WTC11 (cell line): Measurements from ENCODE around the gene GABRB2. TPM values are rescaled to one million over a fixed set of nuclear protein-coding genes. Genes with fewer than 3 reads are reported as not detected.

Experiments
- ATAC-seq: fragments of 200-7000 bp; cut with Tn5 transposase; 2 replicates; pipeline ENCODE4 v1.10.0; 2021; ENCODE audit warnings: mild to moderate bottlenecking, moderate library complexity
- CTCF ChIA-PET: fragments of 300-600 bp; sonication (Branson Sonifier 250); formaldehyde crosslinking; loops from one replicate; lab custom pipeline; 2021; ENCODE audit warnings: antibody characterized with exemption; lab: Charles Lee
- POLR2A ChIA-PET: fragments of 350-600 bp; sonication (Branson Sonifier 250); formaldehyde crosslinking; loops from one replicate; lab custom pipeline; 2021; ENCODE audit warnings: antibody characterized with exemption; lab: Charles Lee
- DNase-seq: peaks from one replicate; pipeline ENCODE4 v3.0.0; 2021; ENCODE audit warnings: low spot score
- H3K27ac Mint-ChIP-seq: 2 replicates; pipeline ENCODE4 v1.8.0; 2021; ENCODE audit warnings: mixed read lengths
- H3K27me3 Mint-ChIP-seq: 2 replicates; pipeline ENCODE4 v1.8.0; 2021; ENCODE audit warnings: low read depth, mild to moderate bottlenecking, moderate library complexity, mixed read lengths
- H3K36me3 Mint-ChIP-seq: 2 replicates; pipeline ENCODE4 v1.8.0; 2021; ENCODE audit warnings: mixed read lengths
- H3K4me1 Mint-ChIP-seq: 2 replicates; pipeline ENCODE4 v1.8.0; 2022; ENCODE audit warnings: mixed read lengths
- H3K4me3 Mint-ChIP-seq: 2 replicates; pipeline ENCODE4 v1.8.0; 2021; ENCODE audit warnings: mild to moderate bottlenecking, moderate library complexity, mixed read lengths
- H3K9me3 Mint-ChIP-seq: 2 replicates; pipeline ENCODE4 v1.8.0; 2021; ENCODE audit warnings: mixed read lengths
- AFF4 ChIP-seq: sonication (generic); formaldehyde crosslinking; IDR thresholded peaks from 2 replicates; pipeline ENCODE4 v1.8.1; 2023; ENCODE audit warnings: mild to moderate bottlenecking, missing genetic modification reagents, borderline replicate concordance
- CREB1 ChIP-seq: sonication (generic); formaldehyde crosslinking; IDR thresholded peaks from 2 replicates; pipeline ENCODE4 v1.8.0; 2023; ENCODE audit warnings: mild to moderate bottlenecking, missing genetic modification reagents
- E2F5 ChIP-seq: sonication (generic); formaldehyde crosslinking; IDR thresholded peaks from 2 replicates; pipeline ENCODE4 v1.8.1; 2022; ENCODE audit warnings: mild to moderate bottlenecking, moderate library complexity, missing genetic modification reagents
- GRHL2 ChIP-seq: fragments of 250-450 bp; sonication (Bioruptor Pico); IDR thresholded peaks from 2 replicates; pipeline ENCODE4 v1.8.0; 2022; ENCODE audit warnings: mild to moderate bottlenecking, moderate library complexity; ENCODE audit not compliant: insufficient replicate concordance, severe bottlenecking
- GTF2I ChIP-seq: fragments of 250-450 bp; sonication (Bioruptor Pico); conservative IDR thresholded peaks from 2 replicates; pipeline ENCODE4 v1.4.0; 2021; ENCODE audit warnings: mild to moderate bottlenecking
- JAZF1 ChIP-seq: fragments of 250-450 bp; sonication (Bioruptor Pico); IDR thresholded peaks from 2 replicates; pipeline ENCODE4 v1.9.0; 2021; ENCODE audit warnings: moderate library complexity, mild to moderate bottlenecking, inconsistent platforms
- JUN ChIP-seq: sonication (generic); formaldehyde crosslinking; IDR thresholded peaks from 2 replicates; pipeline ENCODE4 v1.8.0; 2023; ENCODE audit warnings: mild to moderate bottlenecking, missing genetic modification reagents
- MXD4 ChIP-seq: fragments of 250-450 bp; sonication (Bioruptor Pico); IDR thresholded peaks from 2 replicates; pipeline ENCODE4 v1.8.0; 2021; ENCODE audit warnings: mild to moderate bottlenecking, moderate library complexity, borderline replicate concordance
- MYBL2 ChIP-seq: sonication (generic); formaldehyde crosslinking; IDR thresholded peaks from 2 replicates; pipeline ENCODE4 v1.8.1; 2023; ENCODE audit warnings: mild to moderate bottlenecking, moderate library complexity, missing genetic modification reagents
- SMAD4 ChIP-seq: sonication (generic); formaldehyde crosslinking; IDR thresholded peaks from 2 replicates; pipeline ENCODE4 v1.8.0; 2022; ENCODE audit warnings: mild to moderate bottlenecking, missing genetic modification reagents
- SP1 ChIP-seq: sonication (generic); formaldehyde crosslinking; conservative IDR thresholded peaks from 2 replicates; pipeline ENCODE4 v1.8.1; 2022; ENCODE audit warnings: missing genetic modification reagents
- STAT6 ChIP-seq: sonication (generic); formaldehyde crosslinking; conservative IDR thresholded peaks from 2 replicates; pipeline ENCODE4 v1.8.1; 2023; ENCODE audit warnings: mild to moderate bottlenecking, low read depth, missing genetic modification reagents, moderate library complexity
- TCF7 ChIP-seq: sonication (generic); formaldehyde crosslinking; IDR thresholded peaks from 2 replicates; pipeline ENCODE4 v1.8.0; 2022; ENCODE audit warnings: mild to moderate bottlenecking, low read depth, missing genetic modification reagents, moderate library complexity
- TEAD4 ChIP-seq: sonication (generic); formaldehyde crosslinking; IDR thresholded peaks from 2 replicates; pipeline ENCODE4 v1.8.0; 2022; ENCODE audit warnings: mild to moderate bottlenecking, missing genetic modification reagents
- ZNF138 ChIP-seq: sonication (generic); formaldehyde crosslinking; conservative IDR thresholded peaks from 2 replicates; pipeline ENCODE4 v1.8.1; 2022; ENCODE audit warnings: mild to moderate bottlenecking, moderate library complexity, missing genetic modification reagents
- ZNF317 ChIP-seq: sonication (generic); formaldehyde crosslinking; IDR thresholded peaks from 2 replicates; pipeline ENCODE4 v1.8.1; 2023; ENCODE audit warnings: low read depth, mild to moderate bottlenecking, moderate library complexity, missing genetic modification reagents, borderline replicate concordance
- ZNF671 ChIP-seq: fragments of 250-450 bp; sonication (Bioruptor Pico); IDR thresholded peaks from 2 replicates; pipeline ENCODE4 v1.8.0; 2021; ENCODE audit warnings: mild to moderate bottlenecking
- total RNA-seq: library from RNA; stranded (reverse); gene quantifications from 3 replicates; pipeline ENCODE4 v1.2.3, GENCODE V29; 2021

Gene GABRB2
- total RNA-seq, 1 experiment from 2014 or later: 0.79 TPM

- Mint-ChIP-seq H3K27me3 (no peaks in the 10 kb centered on the region), H3K9me3 (no peaks in the 10 kb centered on the region), H3K36me3 (no peaks in the 10 kb centered on the region), H3K4me3 (no peak overlapping the region), H3K27ac (no peak overlapping the region), H3K4me1 (no peaks in the 10 kb centered on the region)
- POLR2A ChIA-PET: no interaction called here
- CTCF ChIA-PET: no interaction called here
- DNase-seq (no peak), ATAC-seq (no peak)
- no peak for TF ChIP-seq SP1 (CRISPR knock-in tag)
- TF ChIP-seq ZNF138 (CRISPR knock-in tag): no peak
- TF ChIP-seq ZNF671: no peak
Observed at GRCh38 chr5:161481922-161482321, 64.6 kb downstream of the GABRB2 start.

GRCh38 chr5:161471211-161471950 is 75.1 kb downstream of the GABRB2 start:
- H3K27me3 Mint-ChIP-seq: no peaks in the 10 kb centered on the region
- no peak for ATAC-seq
- no peak overlapping the region for H3K4me3 Mint-ChIP-seq
- H3K9me3 Mint-ChIP-seq: peaks cover 13% of the 10 kb centered on the region
- POLR2A ChIA-PET: no interaction called here
- TF ChIP-seq TCF7 (no peak), JUN (CRISPR knock-in tag) (no peak), SMAD4 (no peak), MYBL2 (CRISPR knock-in tag) (no peak), AFF4 (CRISPR knock-in tag) (no peak), GTF2I (CRISPR knock-in tag) (no peak), TEAD4 (no peak), ZNF317 (no peak)
- TF ChIP-seq, all 79 proteins: peak for 0
- Mint-ChIP-seq H3K36me3 (no peaks in the 10 kb centered on the region), H3K4me1 (no peaks in the 10 kb centered on the region), H3K27ac (no peak overlapping the region)
- CTCF ChIA-PET: no interaction called here
- DNase-seq: no peak

GRCh38 chr5:161467703-161468102 is 78.8 kb downstream of the GABRB2 start:
- TF ChIP-seq STAT6 (CRISPR knock-in tag): no peak
- TF ChIP-seq, all 79 proteins: peak for 0
- H3K4me3 Mint-ChIP-seq: no peak overlapping the region
- no peaks in the 10 kb centered on the region for H3K36me3 Mint-ChIP-seq
- CTCF ChIA-PET: no interaction called here
- peaks cover 10% of the 10 kb centered on the region for H3K4me1 Mint-ChIP-seq
- ATAC-seq: no peak
- DNase-seq: no peak
- H3K27me3 Mint-ChIP-seq: no peaks in the 10 kb centered on the region; the same call in 1 of the 2 replicates
- H3K9me3 Mint-ChIP-seq: no peaks in the 10 kb centered on the region
- H3K27ac Mint-ChIP-seq: no peak overlapping the region
- POLR2A ChIA-PET: no interaction called here

GRCh38 chr5:161460741-161461140 is 85.8 kb downstream of the GABRB2 start:
- no peak for TF ChIP-seq MXD4 (CRISPR knock-in tag)
- no peak for TF ChIP-seq CREB1
- no peak for TF ChIP-seq SMAD4
- TF ChIP-seq E2F5 (CRISPR knock-in tag): no peak
- no peak for TF ChIP-seq GRHL2 (CRISPR knock-in tag)
- no peak for TF ChIP-seq JAZF1 (CRISPR knock-in tag)
- H3K4me1 Mint-ChIP-seq: peaks cover 14% of the 10 kb centered on the region
- POLR2A ChIA-PET: no interaction called here

More at GRCh38 chr5:161460741-161461140, 85.8 kb downstream of the GABRB2 start:
- CTCF ChIA-PET: no interaction called here
- Mint-ChIP-seq H3K9me3 (no peaks in the 10 kb centered on the region), H3K4me3 (no peak overlapping the region), H3K36me3 (no peaks in the 10 kb centered on the region), H3K27ac (no peak overlapping the region), H3K27me3 (no peaks in the 10 kb centered on the region; the same call in 1 of the 2 replicates)
- DNase-seq (no peak), ATAC-seq (no peak)
